Endothelial cell of umbilical vein (primary cell): ENCODE results near the gene FOXJ2.
A peak's percentile ranks its signal among the peaks of the same experiment; 100 is the strongest.

Experiments used
- CTCF ChIP-seq, 2 donors: IDR thresholded peaks; 1 replicate in 1 of 2; 2 replicates in 1 of 2; pipeline ENCODE4 v1.5.1; 2011; ENCODE audit warnings: low read length in 2 of 2, mild to moderate bottlenecking in 2 of 2, moderate library complexity in 2 of 2, control low read depth in 1 of 2, inconsistent platforms in 1 of 2, low read depth in 1 of 2; ENCODE audit not compliant: insufficient read depth in 1 of 2; ENCODE audit errors: extremely low read depth in 1 of 2
- EZH2 ChIP-seq: IDR thresholded peaks from 2 replicates; pipeline ENCODE4 v1.6.1; 2012; ENCODE audit warnings: borderline replicate concordance, low read depth, mild to moderate bottlenecking, moderate library complexity, low read length, inconsistent platforms; ENCODE audit not compliant: severe bottlenecking
- GATA2 ChIP-seq: IDR thresholded peaks from 2 replicates; pipeline ENCODE4 v1.7.0; 2011; ENCODE audit warnings: low read depth, mild to moderate bottlenecking, moderate library complexity, mixed read lengths, low read length; ENCODE audit not compliant: insufficient read length, insufficient read depth
- JUN ChIP-seq: IDR thresholded peaks from 2 replicates; pipeline ENCODE4 v1.6.1; 2011; ENCODE audit warnings: borderline replicate concordance, low read depth; ENCODE audit not compliant: insufficient read length, insufficient read depth
- MYC ChIP-seq: IDR thresholded peaks from one replicate; pipeline ENCODE4 v1.6.1; 2011; ENCODE audit warnings: mild to moderate bottlenecking, low read depth, low read length
- POLR2A ChIP-seq: IDR thresholded peaks from 2 replicates; pipeline ENCODE4 v1.6.1; 2012; ENCODE audit warnings: low read depth, mild to moderate bottlenecking, control low read depth, low read length
- POLR2AphosphoS5 ChIP-seq: IDR thresholded peaks from 2 replicates; pipeline ENCODE4 v1.6.1; 2012; ENCODE audit warnings: low read depth, mild to moderate bottlenecking, control low read depth, low read length, moderate library complexity; ENCODE audit not compliant: insufficient read depth

GRCh38 chr12:8026291-8026900 lies 6.1 kb upstream of the FOXJ2 start:
- TF ChIP-seq CTCF (IDR thresholded peaks at IDR 0.05; ENCODE audit: extremely low read depth in 1 of 2, insufficient read depth in 1 of 2, low read depth in 1 of 2, low read length in 2 of 2), result no peak
- no peak for TF ChIP-seq EZH2
- TF ChIP-seq MYC, result no peak
- TF ChIP-seq POLR2A, result peak; percentile 41
- no peak for TF ChIP-seq POLR2AphosphoS5
- peak; percentile 20 for TF ChIP-seq JUN
- TF ChIP-seq GATA2, result no peak
